HL-60 (cell line): ENCODE data around the gene CSRP2.

ENCODE experiments used
- DNase-seq, 2 experiments: peaks; one replicate each; pipeline ENCODE4 v3.0.0-alpha.2; 2010 to 2020; ENCODE audit warnings: low read depth in 1 of 2, low spot score in 1 of 2
- H3K27ac ChIP-seq: fragments of 250-450 bp; sonication (Bioruptor Pico); replicated peaks from 2 replicates; pipeline ENCODE4 v1.5.1; 2020; ENCODE audit warnings: mild to moderate bottlenecking, moderate library complexity
- H3K27me3 ChIP-seq: fragments of 250-450 bp; sonication (Bioruptor Pico); 2 replicates; pipeline ENCODE4 v1.5.1; 2021; ENCODE audit warnings: mild to moderate bottlenecking, moderate library complexity; ENCODE audit not compliant: insufficient read depth, poor library complexity, severe bottlenecking
- H3K4me3 ChIP-seq: replicated peaks from 2 replicates; pipeline ENCODE4 v1.5.1; 2011; ENCODE audit warnings: mild to moderate bottlenecking, control low read depth, low read length; ENCODE audit not compliant: insufficient read depth
- GABPA ChIP-seq: IDR thresholded peaks from 2 replicates; pipeline ENCODE4 v1.6.1; 2012; ENCODE audit warnings: low read depth
- POLR2AphosphoS5 ChIP-seq: IDR thresholded peaks from 2 replicates; pipeline ENCODE4 v1.6.1; 2012; ENCODE audit warnings: low read depth
- SPI1 ChIP-seq: IDR thresholded peaks from 2 replicates; pipeline ENCODE4 v1.6.1; 2012; ENCODE audit warnings: low read depth, mild to moderate bottlenecking, borderline replicate concordance
- TF ChIP-seq, protein P1 (sequence below): IDR thresholded peaks from 2 replicates; pipeline ENCODE4 v1.6.1; 2012; ENCODE audit warnings: low read depth; ENCODE audit not compliant: insufficient replicate concordance
- TF ChIP-seq, protein P2 (sequence below): IDR thresholded peaks from one replicate; pipeline ENCODE4 v1.5.1; 2011; ENCODE audit warnings: low read length, control low read depth, inconsistent platforms; ENCODE audit not compliant: insufficient read depth

Gene CSRP2

GRCh38 chr12:76811976-76812375, 66.8 kb downstream of the CSRP2 start:
- no peak for DNase-seq
- H3K4me3 ChIP-seq, result no peak overlapping the region

DNA sequence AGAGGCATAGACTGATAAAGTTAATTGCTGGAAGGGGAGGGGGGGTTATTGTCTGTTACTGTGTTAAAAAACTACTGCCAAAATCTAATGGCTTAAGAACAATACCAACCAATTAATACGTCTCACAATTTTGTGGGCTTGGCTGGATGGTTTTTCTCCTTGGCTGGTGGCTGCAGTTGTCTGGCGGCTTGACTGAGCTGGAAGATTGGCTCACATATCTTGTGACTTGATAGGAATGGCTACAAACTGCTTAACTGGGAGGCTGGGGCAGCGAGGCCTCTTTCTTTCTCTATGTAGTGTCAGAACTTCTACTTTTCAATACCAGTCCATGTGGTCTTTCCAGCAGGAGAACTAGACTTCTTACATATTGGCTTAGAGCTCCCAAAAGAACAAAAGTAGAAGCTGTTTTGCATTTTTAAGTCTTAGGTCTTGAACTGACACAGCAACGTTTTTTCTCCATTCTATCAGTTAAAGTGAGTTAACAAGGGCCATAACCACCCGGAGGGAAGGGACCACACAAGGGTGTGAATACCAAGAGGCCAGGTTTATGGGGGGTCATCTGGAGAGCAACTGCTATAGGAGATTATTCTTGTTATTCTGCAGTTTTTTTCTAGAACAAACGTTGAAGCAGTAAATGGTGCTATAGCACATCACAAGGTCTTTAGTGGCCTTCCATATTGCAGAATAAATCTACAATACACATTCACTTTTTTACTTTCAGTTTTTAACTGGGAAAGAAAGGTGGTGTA, 68.0 kb downstream of the CSRP2 start:
- TF ChIP-seq SPI1 (no peak), GABPA (no peak), POLR2AphosphoS5 (no peak)
- TF ChIP-seq, protein P1, sequence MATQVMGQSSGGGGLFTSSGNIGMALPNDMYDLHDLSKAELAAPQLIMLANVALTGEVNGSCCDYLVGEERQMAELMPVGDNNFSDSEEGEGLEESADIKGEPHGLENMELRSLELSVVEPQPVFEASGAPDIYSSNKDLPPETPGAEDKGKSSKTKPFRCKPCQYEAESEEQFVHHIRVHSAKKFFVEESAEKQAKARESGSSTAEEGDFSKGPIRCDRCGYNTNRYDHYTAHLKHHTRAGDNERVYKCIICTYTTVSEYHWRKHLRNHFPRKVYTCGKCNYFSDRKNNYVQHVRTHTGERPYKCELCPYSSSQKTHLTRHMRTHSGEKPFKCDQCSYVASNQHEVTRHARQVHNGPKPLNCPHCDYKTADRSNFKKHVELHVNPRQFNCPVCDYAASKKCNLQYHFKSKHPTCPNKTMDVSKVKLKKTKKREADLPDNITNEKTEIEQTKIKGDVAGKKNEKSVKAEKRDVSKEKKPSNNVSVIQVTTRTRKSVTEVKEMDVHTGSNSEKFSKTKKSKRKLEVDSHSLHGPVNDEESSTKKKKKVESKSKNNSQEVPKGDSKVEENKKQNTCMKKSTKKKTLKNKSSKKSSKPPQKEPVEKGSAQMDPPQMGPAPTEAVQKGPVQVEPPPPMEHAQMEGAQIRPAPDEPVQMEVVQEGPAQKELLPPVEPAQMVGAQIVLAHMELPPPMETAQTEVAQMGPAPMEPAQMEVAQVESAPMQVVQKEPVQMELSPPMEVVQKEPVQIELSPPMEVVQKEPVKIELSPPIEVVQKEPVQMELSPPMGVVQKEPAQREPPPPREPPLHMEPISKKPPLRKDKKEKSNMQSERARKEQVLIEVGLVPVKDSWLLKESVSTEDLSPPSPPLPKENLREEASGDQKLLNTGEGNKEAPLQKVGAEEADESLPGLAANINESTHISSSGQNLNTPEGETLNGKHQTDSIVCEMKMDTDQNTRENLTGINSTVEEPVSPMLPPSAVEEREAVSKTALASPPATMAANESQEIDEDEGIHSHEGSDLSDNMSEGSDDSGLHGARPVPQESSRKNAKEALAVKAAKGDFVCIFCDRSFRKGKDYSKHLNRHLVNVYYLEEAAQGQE, result no peak
- TF ChIP-seq, protein P2, sequence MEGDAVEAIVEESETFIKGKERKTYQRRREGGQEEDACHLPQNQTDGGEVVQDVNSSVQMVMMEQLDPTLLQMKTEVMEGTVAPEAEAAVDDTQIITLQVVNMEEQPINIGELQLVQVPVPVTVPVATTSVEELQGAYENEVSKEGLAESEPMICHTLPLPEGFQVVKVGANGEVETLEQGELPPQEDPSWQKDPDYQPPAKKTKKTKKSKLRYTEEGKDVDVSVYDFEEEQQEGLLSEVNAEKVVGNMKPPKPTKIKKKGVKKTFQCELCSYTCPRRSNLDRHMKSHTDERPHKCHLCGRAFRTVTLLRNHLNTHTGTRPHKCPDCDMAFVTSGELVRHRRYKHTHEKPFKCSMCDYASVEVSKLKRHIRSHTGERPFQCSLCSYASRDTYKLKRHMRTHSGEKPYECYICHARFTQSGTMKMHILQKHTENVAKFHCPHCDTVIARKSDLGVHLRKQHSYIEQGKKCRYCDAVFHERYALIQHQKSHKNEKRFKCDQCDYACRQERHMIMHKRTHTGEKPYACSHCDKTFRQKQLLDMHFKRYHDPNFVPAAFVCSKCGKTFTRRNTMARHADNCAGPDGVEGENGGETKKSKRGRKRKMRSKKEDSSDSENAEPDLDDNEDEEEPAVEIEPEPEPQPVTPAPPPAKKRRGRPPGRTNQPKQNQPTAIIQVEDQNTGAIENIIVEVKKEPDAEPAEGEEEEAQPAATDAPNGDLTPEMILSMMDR, result no peak
- Histone ChIP-seq H3K27ac (no peak overlapping the region), H3K4me3 (no peak overlapping the region), H3K27me3 (no peaks in the 10 kb centered on the region)
- no peak for DNase-seq

More at GRCh38 chr12:76811976-76812375, 66.8 kb downstream of the CSRP2 start:
- TF ChIP-seq SPI1 (no peak), POLR2AphosphoS5 (no peak), GABPA (no peak)
- TF ChIP-seq, protein P2, result no peak
- TF ChIP-seq, protein P1, result no peak
- no peaks in the 10 kb centered on the region for H3K27me3 ChIP-seq
- H3K27ac ChIP-seq, result no peak overlapping the region
